GM23338 (cell line): ENCODE results near the gene HPS6. TPM values are rescaled to one million over a fixed set of nuclear protein-coding genes. Genes with fewer than 3 reads are reported as not detected.

Source experiments
- ATAC-seq: fragments of 200-7000 bp; cut with Tn5 transposase; 3 replicates; pipeline ENCODE4 v1.9.1; 2020
- DNase-seq: peaks from one replicate; pipeline ENCODE4 v3.0.0-alpha.2; 2015; ENCODE audit warnings: low spot score
- H2AFZ ChIP-seq: fragments of 200-600 bp; sonication (generic); 2 replicates; pipeline ENCODE4 v1.8.0; 2016; ENCODE audit warnings: antibody characterized with exemption, mild to moderate bottlenecking, moderate library complexity
- H3F3A ChIP-seq: fragments of 200-600 bp; sonication (generic); replicated peaks from 2 replicates; pipeline ENCODE4 v1.8.0; 2017; ENCODE audit warnings: antibody characterized with exemption, mixed run types, low read depth
- H3K27ac ChIP-seq: fragments of 200-600 bp; sonication (generic); 2 replicates; pipeline ENCODE4 v1.6.1; 2016; ENCODE audit warnings: low read depth
- H3K27me3 ChIP-seq: fragments of 200-600 bp; sonication (generic); 2 replicates; pipeline ENCODE4 v1.8.0; 2016; ENCODE audit warnings: mild to moderate bottlenecking, mixed run types, moderate library complexity; ENCODE audit not compliant: insufficient read depth
- H3K36me3 ChIP-seq: fragments of 200-600 bp; sonication (generic); 2 replicates; pipeline ENCODE4 v1.8.0; 2016; ENCODE audit warnings: mild to moderate bottlenecking; ENCODE audit not compliant: insufficient read depth
- H3K4me1 ChIP-seq: fragments of 200-600 bp; sonication (generic); 2 replicates; pipeline ENCODE4 v1.8.0; 2016; ENCODE audit warnings: mild to moderate bottlenecking, moderate library complexity; ENCODE audit not compliant: insufficient read depth
- H3K4me2 ChIP-seq: fragments of 200-600 bp; sonication (generic); 2 replicates; pipeline ENCODE4 v1.7.1; 2017; ENCODE audit warnings: mixed run types
- H3K4me3 ChIP-seq: fragments of 200-600 bp; sonication (generic); 2 replicates; pipeline ENCODE4 v1.6.1; 2016; ENCODE audit warnings: mixed run types
- H3K79me2 ChIP-seq: fragments of 200-600 bp; sonication (generic); replicated peaks from 2 replicates; pipeline ENCODE4 v1.8.0; 2017; ENCODE audit warnings: mild to moderate bottlenecking; ENCODE audit not compliant: insufficient read depth
- H3K9me2 ChIP-seq: fragments of 200-600 bp; sonication (generic); 2 replicates; pipeline ENCODE4 v1.8.0; 2017; ENCODE audit not compliant: insufficient read depth
- H4K20me1 ChIP-seq: fragments of 200-600 bp; sonication (generic); replicated peaks from 2 replicates; pipeline ENCODE4 v1.8.0; 2017; ENCODE audit warnings: mild to moderate bottlenecking; ENCODE audit not compliant: insufficient read depth
- H3K27ac Mint-ChIP-seq: 2 replicates; pipeline ENCODE4 v1.8.0; 2020; ENCODE audit warnings: inconsistent platforms, mild to moderate bottlenecking, moderate library complexity, mixed read lengths
- H3K27me3 Mint-ChIP-seq: 3 replicates; pipeline ENCODE4 v1.8.0; 2022; ENCODE audit warnings: low read depth, mild to moderate bottlenecking, moderate library complexity, mixed read lengths, inconsistent platforms; ENCODE audit not compliant: insufficient read depth, poor library complexity
- H3K36me3 Mint-ChIP-seq: 3 replicates; pipeline ENCODE4 v1.8.0; 2021; ENCODE audit warnings: low read depth, mild to moderate bottlenecking, inconsistent platforms, moderate library complexity, mixed read lengths
- H3K4me1 Mint-ChIP-seq: 3 replicates; pipeline ENCODE4 v1.8.0; 2020; ENCODE audit warnings: mild to moderate bottlenecking, inconsistent platforms, mixed read lengths
- H3K4me3 Mint-ChIP-seq: 3 replicates; pipeline ENCODE4 v1.8.0; 2021; ENCODE audit warnings: moderate library complexity, mild to moderate bottlenecking, inconsistent platforms, mixed read lengths
- H3K9me3 Mint-ChIP-seq: 3 replicates; pipeline ENCODE4 v1.8.0; 2020; ENCODE audit warnings: moderate library complexity, mild to moderate bottlenecking, inconsistent platforms, mixed read lengths
- EZH2phosphoT487 ChIP-seq: fragments of 200-600 bp; sonication (generic); IDR thresholded peaks from one replicate; pipeline ENCODE4 v1.8.1; 2018; ENCODE audit warnings: antibody characterized with exemption; ENCODE audit not compliant: unreplicated experiment
- JUNB ChIP-seq: IDR thresholded peaks from one replicate; pipeline ENCODE4 v1.6.1; 2016; ENCODE audit warnings: antibody characterized with exemption; ENCODE audit not compliant: unreplicated experiment
- STAT1 ChIP-seq: IDR thresholded peaks from one replicate; pipeline ENCODE4 v1.6.1; 2016; ENCODE audit warnings: antibody characterized with exemption; ENCODE audit not compliant: unreplicated experiment
- ZNF331 ChIP-seq: fragments of 250-450 bp; sonication (Bioruptor Pico); IDR thresholded peaks from 2 replicates; pipeline ENCODE4 v1.5.0; 2020; ENCODE audit warnings: low read depth, mild to moderate bottlenecking, moderate library complexity
- ZNF462 ChIP-seq: fragments of 250-450 bp; sonication (Bioruptor Pico); IDR thresholded peaks from 2 replicates; pipeline ENCODE4 v1.5.0; 2020; ENCODE audit warnings: mild to moderate bottlenecking, moderate library complexity
- polyA plus RNA-seq: library from polyadenylated mRNA; unstranded; fragments of >200 nt; fragmentation: Nextera tagmentation; extraction: Ambion mirVana; gene quantifications from 2 replicates; pipeline ENCODE4 v1.2.1, GENCODE V29; 2016
- total RNA-seq: library from RNA; depleted of rRNA; stranded (reverse); fragments of >200 nt; shearing (Covaris generic); gene quantifications from 2 replicates; pipeline ENCODE4 v1.2.3, GENCODE V29; 2014
- TF ChIP-seq, protein P1 (sequence below): IDR thresholded peaks from one replicate; pipeline ENCODE4 v1.6.1; 2018; ENCODE audit warnings: antibody characterized with exemption; ENCODE audit not compliant: unreplicated experiment

HPS6 gene
- total and polyA plus RNA-seq, 2 experiments from 2014 or later: 4.2 to 28.7 TPM

GRCh38 chr10:102102421-102102820 is 37.3 kb downstream of the HPS6 start (continued):
- TF ChIP-seq ZNF462 (CRISPR knock-in tag): no peak

GRCh38 chr10:102106998-102107397 is 41.8 kb downstream of the HPS6 start:
- DNase-seq (no peak), ATAC-seq (no peak; the same call in 2 of the 3 replicates)
- H3K36me3 Mint-ChIP-seq: peaks cover 64% of the 10 kb centered on the region
- TF ChIP-seq, protein P1, sequence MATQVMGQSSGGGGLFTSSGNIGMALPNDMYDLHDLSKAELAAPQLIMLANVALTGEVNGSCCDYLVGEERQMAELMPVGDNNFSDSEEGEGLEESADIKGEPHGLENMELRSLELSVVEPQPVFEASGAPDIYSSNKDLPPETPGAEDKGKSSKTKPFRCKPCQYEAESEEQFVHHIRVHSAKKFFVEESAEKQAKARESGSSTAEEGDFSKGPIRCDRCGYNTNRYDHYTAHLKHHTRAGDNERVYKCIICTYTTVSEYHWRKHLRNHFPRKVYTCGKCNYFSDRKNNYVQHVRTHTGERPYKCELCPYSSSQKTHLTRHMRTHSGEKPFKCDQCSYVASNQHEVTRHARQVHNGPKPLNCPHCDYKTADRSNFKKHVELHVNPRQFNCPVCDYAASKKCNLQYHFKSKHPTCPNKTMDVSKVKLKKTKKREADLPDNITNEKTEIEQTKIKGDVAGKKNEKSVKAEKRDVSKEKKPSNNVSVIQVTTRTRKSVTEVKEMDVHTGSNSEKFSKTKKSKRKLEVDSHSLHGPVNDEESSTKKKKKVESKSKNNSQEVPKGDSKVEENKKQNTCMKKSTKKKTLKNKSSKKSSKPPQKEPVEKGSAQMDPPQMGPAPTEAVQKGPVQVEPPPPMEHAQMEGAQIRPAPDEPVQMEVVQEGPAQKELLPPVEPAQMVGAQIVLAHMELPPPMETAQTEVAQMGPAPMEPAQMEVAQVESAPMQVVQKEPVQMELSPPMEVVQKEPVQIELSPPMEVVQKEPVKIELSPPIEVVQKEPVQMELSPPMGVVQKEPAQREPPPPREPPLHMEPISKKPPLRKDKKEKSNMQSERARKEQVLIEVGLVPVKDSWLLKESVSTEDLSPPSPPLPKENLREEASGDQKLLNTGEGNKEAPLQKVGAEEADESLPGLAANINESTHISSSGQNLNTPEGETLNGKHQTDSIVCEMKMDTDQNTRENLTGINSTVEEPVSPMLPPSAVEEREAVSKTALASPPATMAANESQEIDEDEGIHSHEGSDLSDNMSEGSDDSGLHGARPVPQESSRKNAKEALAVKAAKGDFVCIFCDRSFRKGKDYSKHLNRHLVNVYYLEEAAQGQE: no peak
- TF ChIP-seq ZNF462 (CRISPR knock-in tag) (no peak), EZH2phosphoT487 (no peak), STAT1 (no peak), ZNF331 (no peak), JUNB (no peak)

More at GRCh38 chr10:102106998-102107397, 41.8 kb downstream of the HPS6 start:
- Histone ChIP-seq H3K9me2 (no peaks in the 10 kb centered on the region), H2AFZ (no peak overlapping the region), H3K36me3 (peaks cover 30% of the 10 kb centered on the region), H3K4me3 (no peak overlapping the region), H3K27me3 (no peaks in the 10 kb centered on the region), H3K4me2 (no peak overlapping the region), H3K79me2 (peaks cover 13% of the 10 kb centered on the region), H3K27ac (no peak overlapping the region), H4K20me1 (peaks cover 27% of the 10 kb centered on the region), H3K4me1 (no peaks in the 10 kb centered on the region; the same call in 1 of the 2 replicates), H3F3A (peaks cover 13% of the 10 kb centered on the region; the same call in 1 of the 2 replicates)
- Mint-ChIP-seq H3K4me1 (peaks cover 9% of the 10 kb centered on the region), H3K4me3 (no peak overlapping the region), H3K27me3 (peaks cover 5% of the 10 kb centered on the region), H3K27ac (no peak overlapping the region), H3K9me3 (no peaks in the 10 kb centered on the region)
